Fibroblast of villous mesenchyme (primary cell): ENCODE data around the gene KLHDC4. TPM values are rescaled to one million over a fixed set of nuclear protein-coding genes. Genes with fewer than 3 reads are reported as not detected.

ENCODE experiments used
- DNase-seq: peaks from one replicate; pipeline ENCODE4 v3.0.0-alpha.2; 2010; ENCODE audit warnings: low read depth
- H3K4me3 ChIP-seq: 2 replicates; pipeline ENCODE4 v1.5.1; 2011; ENCODE audit warnings: low read depth, mild to moderate bottlenecking, low read length
- CTCF ChIP-seq: IDR thresholded peaks from 2 replicates; pipeline ENCODE4 v1.5.1; 2012; ENCODE audit warnings: low read depth, mild to moderate bottlenecking, low read length; ENCODE audit not compliant: insufficient read depth
- total RNA-seq: library from RNA; depleted of rRNA; stranded (reverse); fragments of >200 nt; gene quantifications from 2 replicates; pipeline ENCODE4 v1.2.3, GENCODE V29; 2012

The KLHDC4 gene
- total RNA-seq, 1 donor, result 14.7 TPM

DNA sequence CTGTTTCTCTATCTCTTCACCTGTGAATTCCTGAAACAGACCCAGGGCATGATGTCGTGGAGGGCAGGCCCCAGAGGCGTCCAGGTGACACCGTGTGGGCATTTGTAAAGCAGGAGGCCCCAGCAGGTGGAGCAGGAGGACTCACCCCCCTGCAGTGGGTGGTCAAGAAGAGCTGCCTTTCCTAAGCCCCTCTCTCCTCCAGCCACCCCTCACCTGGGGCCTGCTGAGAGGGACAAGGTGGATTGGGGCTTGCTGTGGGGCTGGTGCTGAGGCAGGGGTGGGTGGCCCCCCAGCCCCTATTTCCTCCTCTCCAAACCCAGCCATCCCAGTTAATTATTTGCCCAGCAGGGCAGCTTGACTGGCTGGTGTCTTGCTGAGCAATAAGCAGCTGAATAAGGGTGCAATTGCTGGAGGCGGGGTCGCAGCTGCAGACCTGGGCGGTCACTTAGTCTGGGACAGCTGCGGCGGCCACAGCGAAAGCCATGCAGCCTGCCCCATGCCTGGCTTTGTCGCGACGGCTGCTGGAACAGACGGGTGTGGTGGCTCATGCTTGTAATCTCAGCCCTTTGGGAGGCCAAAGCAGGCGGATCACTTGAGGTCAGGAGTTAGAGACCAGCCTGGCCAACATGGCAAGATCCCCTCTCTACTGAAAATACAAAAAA lies 107.1 kb downstream of the KLHDC4 start:
- H3K4me3 ChIP-seq, result no peak overlapping the region
- TF ChIP-seq CTCF, result no peak
- DNase-seq, result no peak

Other genes with a start within 250 kb of the KLHDC4 start
- not detected in 2 replicates for gene JPH3, start 163.5 kb downstream of the KLHDC4 start, total RNA-seq
- gene SLC7A5, start 103.5 kb upstream of the KLHDC4 start, total RNA-seq, result 27.6 and 56.4 TPM in 2 replicates
- gene CA5A, start 170.5 kb upstream of the KLHDC4 start, total RNA-seq, result not detected in 2 replicates
- gene BANP, start 185.4 kb upstream of the KLHDC4 start, total RNA-seq, result 18.7 and 25.9 TPM in 2 replicates